GM19240 (cell line): ENCODE results near the gene DNAJC1.
A peak's percentile ranks its signal among the peaks of the same experiment; 100 is the strongest.
"Not testable (repeated sequence)": the region's sequence is repeated elsewhere in the genome, so short reads cannot be mapped to it uniquely, and the experiment has no call there.

Source experiments
- DNase-seq: peaks from one replicate; pipeline ENCODE4 v3.0.0; 2011; ENCODE audit warnings: low spot score; ENCODE audit not compliant: insufficient read length

Gene DNAJC1

GRCh38 chr10:21907436-21907835 is 96.1 kb downstream of the DNAJC1 start:
- DNase-seq, result no peak

GRCh38 chr10:21904930-21905329 is 98.6 kb downstream of the DNAJC1 start:
- DNase-seq, result no peak

GRCh38 chr10:21899736-21900135 is 103.8 kb downstream of the DNAJC1 start:
- DNase-seq, result no peak

- DNase-seq, result no peak
Measured at GRCh38 chr10:21895932-21896331, 107.6 kb downstream of the DNAJC1 start.

- DNase-seq, result no peak
Measured at GRCh38 chr10:21894648-21895342, 108.7 kb downstream of the DNAJC1 start.

- no peak for DNase-seq
Measured at GRCh38 chr10:21891439-21891838, 112.1 kb downstream of the DNAJC1 start.

- DNase-seq, result no peak
Measured at GRCh38 chr10:21889477-21890275, 113.9 kb downstream of the DNAJC1 start.

- peak; percentile 12 for DNase-seq
Measured at GRCh38 chr10:21888959-21889358, 114.6 kb downstream of the DNAJC1 start.

- DNase-seq, result no peak
Measured at GRCh38 chr10:21885940-21886339, 117.6 kb downstream of the DNAJC1 start.

GRCh38 chr10:21873198-21873597 is 130.3 kb downstream of the DNAJC1 start:
- no peak for DNase-seq

GRCh38 chr10:21872771-21873170 is 130.8 kb downstream of the DNAJC1 start:
- not testable (repeated sequence) for DNase-seq

- DNase-seq, result no peak
Measured at GRCh38 chr10:21870849-21871248, 132.7 kb downstream of the DNAJC1 start.

GRCh38 chr10:21869087-21869486 is 134.4 kb downstream of the DNAJC1 start:
- DNase-seq, result not testable (repeated sequence)

GRCh38 chr10:21860718-21861117 is 142.8 kb downstream of the DNAJC1 start:
- DNase-seq, result no peak

GRCh38 chr10:21858455-21858854 is 145.1 kb downstream of the DNAJC1 start:
- no peak for DNase-seq

GRCh38 chr10:21849607-21850006 is 153.9 kb downstream of the DNAJC1 start:
- DNase-seq, result no peak

- DNase-seq, result no peak
Measured at GRCh38 chr10:21843645-21844044, 159.9 kb downstream of the DNAJC1 start.

GRCh38 chr10:21841273-21841672 is 162.3 kb downstream of the DNAJC1 start:
- DNase-seq, result not testable (repeated sequence)

- DNase-seq, result not testable (repeated sequence)
Measured at GRCh38 chr10:21837487-21837886, 166.0 kb downstream of the DNAJC1 start.

- not testable (repeated sequence) for DNase-seq
Measured at GRCh38 chr10:21834574-21834973, 169.0 kb downstream of the DNAJC1 start.

- no peak for DNase-seq
Measured at GRCh38 chr10:21832821-21833130, 170.8 kb downstream of the DNAJC1 start.

- no peak for DNase-seq
Measured at GRCh38 chr10:21831986-21832820, 171.3 kb downstream of the DNAJC1 start.
